SK-N-SH (cell line): ENCODE data around the gene FXR2.

Experiments
- CTCF ChIP-seq: fragments of 200-600 bp; sonication (generic); IDR thresholded peaks from 2 replicates; pipeline ENCODE4 v1.6.1; 2017; ENCODE audit warnings: antibody characterized with exemption, mild to moderate bottlenecking, moderate library complexity
- MAX ChIP-seq: IDR thresholded peaks from 2 replicates; pipeline ENCODE4 v1.4.0; 2012; ENCODE audit warnings: low read depth
- NFIC ChIP-seq: IDR thresholded peaks from 2 replicates; pipeline ENCODE4 v1.4.0; 2012; ENCODE audit warnings: borderline replicate concordance
- RXRA ChIP-seq: IDR thresholded peaks from 2 replicates; pipeline ENCODE4 v1.4.0; 2012; ENCODE audit warnings: low read depth, mild to moderate bottlenecking, borderline replicate concordance
- TAF1 ChIP-seq: IDR thresholded peaks from 2 replicates; pipeline ENCODE4 v1.6.1; 2012; ENCODE audit warnings: low read depth, mild to moderate bottlenecking, low read length, moderate library complexity, borderline replicate concordance

GRCh38 chr17:7640783-7641182 lies 26.1 kb upstream of the FXR2 start:
- TF ChIP-seq CTCF, result no peak
- no peak for TF ChIP-seq TAF1
- no peak for TF ChIP-seq MAX
- TF ChIP-seq RXRA, result no peak
- no peak for TF ChIP-seq NFIC
